Muscle of arm (tissue), 14 donors: ENCODE results near the gene KIAA0753. TPM values are rescaled to one million over a fixed set of nuclear protein-coding genes. Genes with fewer than 3 reads are reported as not detected.

Experiments
- DNase-seq: peaks from one replicate; pipeline ENCODE4 v3.0.0-alpha.2; 2013
- long read RNA-seq, 11 donors: transcript quantifications; one replicate each; lab custom pipeline, GENCODE V29; 2026
- polyA plus RNA-seq, 12 donors: library from polyadenylated mRNA; unstranded; fragments of 120-200 nt; gene quantifications; one replicate each; pipeline ENCODE4 v1.2.1, GENCODE V29; 2013; ENCODE audit not compliant: insufficient read length in 12 of 12

The KIAA0753 gene
- polyA plus RNA-seq = 10 to 100 TPM in 11 of 12 donors, not detected in 1; 10.9 to 41.8 (median 12.7) TPM
- long read RNA-seq, donor 1, partial matches to known transcripts = 156 of 464 reads
- long read RNA-seq, donor 1, other reads (novel, unspliced or antisense) = 307 of 464 reads
- long read RNA-seq, donor 2, full-length matches to known transcripts = 1 of 9 reads
- long read RNA-seq, donor 2, partial matches to known transcripts = 8 of 9 reads
- long read RNA-seq, donor 2, other reads (novel, unspliced or antisense) = 0 of 9 reads
- long read RNA-seq, donor 3 = 0 reads
- long read RNA-seq, donor 4 = 0 reads
- long read RNA-seq, donor 5 = 0 reads
- long read RNA-seq, donor 6 = 0 reads
- long read RNA-seq, donor 7 = 0 reads
- long read RNA-seq, donor 8 = 0 reads
- long read RNA-seq, donor 9 = 0 reads
- long read RNA-seq, donor 10 = 0 reads
- long read RNA-seq, donor 11, partial matches to known transcripts = 35 of 171 reads
- long read RNA-seq, donor 11, other reads (novel, unspliced or antisense) = 135 of 171 reads

DNA sequence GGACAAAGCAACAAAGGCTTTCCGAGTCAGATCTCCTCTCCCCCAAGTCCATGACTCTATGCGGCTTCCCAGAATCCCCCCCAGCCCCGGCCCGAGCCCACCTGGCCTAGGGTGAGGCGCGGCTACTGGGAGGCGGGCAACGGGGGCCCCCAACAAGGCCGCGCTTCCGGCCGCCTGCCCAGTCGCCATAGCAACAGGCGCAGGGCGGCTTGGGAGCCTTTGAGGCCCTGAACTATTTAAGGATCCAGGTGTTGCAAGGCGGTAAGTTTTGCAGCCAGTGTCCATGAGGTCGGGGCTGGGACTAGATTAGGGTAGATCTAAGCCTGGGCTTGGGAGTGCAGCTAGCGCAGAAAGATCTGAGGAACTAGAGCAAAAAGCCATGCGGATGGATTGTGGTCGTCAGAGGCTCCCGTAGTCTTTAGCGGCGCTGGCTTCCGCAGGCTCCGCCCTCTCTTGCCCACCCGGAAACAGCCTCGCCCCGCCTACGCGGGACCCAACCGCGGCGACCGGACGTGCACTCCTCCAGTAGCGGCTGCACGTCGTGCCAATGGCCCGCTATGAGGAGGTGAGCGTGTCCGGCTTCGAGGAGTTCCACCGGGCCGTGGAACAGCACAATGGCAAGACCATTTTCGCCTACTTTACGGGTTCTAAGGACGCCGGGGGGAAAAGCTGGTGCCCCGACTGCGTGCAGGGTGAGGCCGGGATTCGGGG, at the start of gene KIAA0753, which contains the start of gene TXNDC17:
TSS of gene KIAA0753 (minus strand) at position 176 of the 711 bp plus-strand sequence. CDS start 5,608 bp downstream, outside the sequence.
TSS of gene TXNDC17 (plus strand) at position 525 of the 711 bp plus-strand sequence. CDS start at position 548, 23 bp downstream.
- DNase-seq = peak; percentile 94

- no peak for DNase-seq
Measured at GRCh38 chr17:6688944-6689343, 48.4 kb upstream of the KIAA0753 start.

- no peak for DNase-seq
Measured at GRCh38 chr17:6686026-6686425, 45.5 kb upstream of the KIAA0753 start.

GRCh38 chr17:6684881-6685767, 44.6 kb upstream of the KIAA0753 start:
- DNase-seq = no peak

DNA sequence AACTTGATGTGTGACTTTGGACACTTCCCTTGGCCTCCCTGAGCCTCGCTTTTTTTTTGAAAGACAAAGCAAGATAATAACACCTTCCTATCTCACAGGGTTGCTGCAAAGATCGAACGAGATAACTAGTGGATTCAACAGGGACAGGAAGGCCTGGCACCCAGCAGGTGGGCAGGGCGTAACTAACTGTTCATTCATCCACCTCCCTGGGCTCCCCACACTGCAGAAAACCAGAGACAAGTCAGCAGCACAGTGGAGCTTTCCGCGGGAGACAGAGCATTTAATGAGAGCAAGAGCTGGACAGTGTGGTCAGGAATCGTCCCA, 43.9 kb upstream of the KIAA0753 start:
- DNase-seq = no peak

DNA sequence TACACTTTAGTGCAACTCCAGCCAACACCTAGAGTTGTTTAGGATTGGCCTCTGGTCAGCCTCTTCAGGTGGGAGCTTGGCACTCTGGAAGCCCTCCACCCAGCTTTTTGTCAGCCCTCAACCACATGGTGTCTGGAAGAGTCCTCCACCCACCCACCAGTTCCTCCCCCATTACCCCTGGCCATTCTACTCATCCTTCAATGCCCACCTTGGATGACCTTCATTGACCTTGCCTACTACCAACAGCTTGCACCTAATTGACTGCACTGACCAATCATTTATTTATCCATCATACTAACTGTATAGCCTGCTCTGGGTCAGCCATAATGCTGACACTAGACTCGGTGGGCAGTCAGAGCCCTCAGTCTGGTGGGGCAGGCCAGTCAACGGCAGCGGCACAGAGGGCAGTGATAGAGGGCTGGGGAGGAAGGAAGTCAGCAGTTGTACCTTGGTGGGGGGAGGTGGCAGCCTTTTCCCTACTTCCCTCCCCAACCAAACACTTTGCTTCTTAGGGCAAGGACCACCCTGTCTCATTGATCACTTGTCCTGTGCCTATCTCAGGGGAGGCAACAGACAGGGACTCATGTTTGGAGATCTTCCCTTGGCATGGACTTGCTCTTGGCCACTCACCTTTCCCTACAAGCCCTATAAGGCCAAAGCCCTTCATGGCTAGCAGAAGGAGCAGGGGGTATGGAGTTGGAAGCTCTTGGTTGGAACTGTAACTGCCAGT, 43.4 kb upstream of the KIAA0753 start:
- DNase-seq = no peak

DNA sequence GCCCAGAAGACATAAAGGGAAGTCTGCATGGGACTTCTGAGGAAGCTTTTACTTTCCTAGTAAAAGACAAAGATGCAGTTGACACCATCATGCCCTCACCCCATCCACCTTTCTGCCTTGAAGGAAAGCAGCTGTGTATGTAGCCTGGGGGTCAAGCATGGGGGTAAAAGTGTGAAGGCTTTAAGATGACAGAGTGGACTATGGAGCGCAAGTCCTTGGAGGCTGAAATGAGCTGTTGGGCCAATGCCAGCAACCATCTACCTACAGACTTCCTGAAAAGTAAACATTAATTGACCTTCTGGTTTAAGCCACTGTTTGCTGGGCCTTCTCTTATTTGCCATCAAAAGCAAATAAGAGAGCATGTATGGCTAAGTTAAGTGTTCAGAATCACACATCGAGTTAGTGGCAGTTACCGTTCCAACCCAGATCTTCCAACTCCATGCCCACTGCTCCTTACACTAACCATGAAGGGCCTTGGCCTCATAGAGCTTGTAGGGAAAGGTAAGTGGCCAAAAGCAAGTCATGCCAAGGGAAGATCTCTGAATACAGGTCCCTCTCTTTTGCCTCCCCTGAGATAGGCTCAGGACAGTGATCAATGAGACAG, 42.7 kb upstream of the KIAA0753 start:
- no peak for DNase-seq

- DNase-seq = no peak
Measured at GRCh38 chr17:6682339-6682738, 41.8 kb upstream of the KIAA0753 start.

- no peak for DNase-seq
Measured at GRCh38 chr17:6681671-6682070, 41.2 kb upstream of the KIAA0753 start.

DNA sequence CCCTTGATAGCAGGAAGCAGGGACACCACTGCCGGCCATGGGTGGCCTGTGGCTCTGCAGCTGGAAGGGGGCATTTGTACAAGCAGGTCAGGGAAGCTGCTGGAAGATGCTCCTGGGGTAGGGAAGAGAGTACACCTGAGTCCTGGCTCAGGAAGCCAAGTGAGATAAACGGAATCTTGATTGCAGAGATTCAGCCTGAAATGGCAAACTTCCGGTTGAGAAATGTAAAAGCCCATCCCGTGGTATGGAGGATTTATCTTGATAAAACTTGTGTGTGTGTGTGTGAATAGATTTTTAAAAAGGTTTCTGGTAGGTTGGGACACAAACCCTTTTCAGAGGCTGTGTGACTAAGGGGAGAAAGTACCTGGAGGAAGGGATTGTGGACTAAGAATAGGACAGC, 40.7 kb upstream of the KIAA0753 start:
- no peak for DNase-seq

GRCh38 chr17:6679241-6679640, 38.7 kb upstream of the KIAA0753 start:
- no peak for DNase-seq

- no peak for DNase-seq
Measured at GRCh38 chr17:6677946-6678345, 37.4 kb upstream of the KIAA0753 start.

- no peak for DNase-seq
Measured at GRCh38 chr17:6677158-6677831, 36.8 kb upstream of the KIAA0753 start.

DNA sequence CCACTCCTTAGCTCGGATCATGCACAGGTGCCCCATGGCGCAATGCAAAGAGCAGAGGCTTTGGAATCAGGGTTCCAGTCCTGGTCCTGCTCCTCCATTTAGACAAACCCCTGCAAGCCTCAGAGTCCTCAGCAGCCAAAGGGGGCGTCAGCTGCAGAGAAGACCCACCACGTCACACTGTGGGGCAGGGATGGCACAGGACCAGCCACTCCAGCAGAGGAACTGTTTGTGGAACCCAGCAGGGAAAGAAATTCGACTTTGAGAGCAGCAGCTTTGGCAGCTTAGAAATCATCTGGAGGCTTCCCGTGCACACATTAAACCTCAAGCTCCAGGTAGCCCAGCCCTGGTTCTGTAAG, 36.3 kb upstream of the KIAA0753 start:
- no peak for DNase-seq

DNA sequence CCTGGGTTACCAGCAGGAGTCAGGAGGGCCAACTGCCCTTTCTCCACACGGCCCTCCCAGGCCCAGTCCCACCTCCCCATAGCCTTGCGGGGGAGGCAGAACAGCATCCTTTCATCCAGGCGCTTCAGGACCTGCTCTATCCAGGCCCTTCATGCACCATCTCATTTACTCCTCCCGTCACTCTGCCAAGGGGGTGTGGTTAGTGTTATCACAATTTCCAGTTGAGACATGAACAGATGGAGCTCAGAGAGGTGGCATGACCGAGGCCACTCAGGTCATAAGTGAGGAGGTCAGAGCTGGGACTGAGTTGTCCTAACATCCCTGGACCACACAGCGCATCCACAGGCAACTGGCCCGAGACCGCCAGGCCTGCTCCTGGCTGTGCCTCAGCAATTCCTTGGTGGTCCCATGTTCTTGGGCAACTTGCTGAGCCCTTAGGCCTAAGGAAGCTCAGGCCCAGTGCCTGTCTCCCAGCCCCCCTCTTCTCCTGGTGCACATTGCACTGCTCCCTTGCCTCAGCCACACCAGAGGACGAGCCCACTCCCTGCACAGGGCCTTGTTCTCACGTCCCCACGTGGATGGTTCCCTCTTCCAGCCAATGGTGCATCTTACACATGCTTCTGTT, 34.8 kb upstream of the KIAA0753 start:
- DNase-seq = no peak

GRCh38 chr17:6674586-6674985, 34.1 kb upstream of the KIAA0753 start:
- no peak for DNase-seq

- DNase-seq = no peak
Measured at GRCh38 chr17:6671431-6671830, 30.9 kb upstream of the KIAA0753 start.

DNA sequence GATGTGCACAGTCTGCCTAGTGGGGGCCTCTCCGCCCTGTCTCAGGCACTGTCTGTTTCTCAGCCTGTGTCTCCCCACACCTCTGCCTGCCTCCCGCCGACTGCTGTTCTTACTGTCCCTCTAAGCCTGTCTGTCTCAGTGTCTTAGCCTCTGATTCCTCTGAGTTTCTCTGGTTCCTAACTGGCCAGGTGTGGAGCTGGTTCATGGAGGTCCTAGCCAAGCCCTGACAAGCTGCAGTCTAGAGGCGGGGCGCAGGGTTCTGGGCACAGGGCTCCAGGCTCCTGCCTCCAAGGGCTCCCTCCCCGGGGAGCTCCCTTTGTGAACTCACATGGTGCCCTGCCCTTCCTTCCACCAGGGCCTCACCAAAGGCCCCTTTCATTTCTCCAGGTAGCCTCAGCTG, 30.5 kb upstream of the KIAA0753 start:
- DNase-seq = no peak

DNA sequence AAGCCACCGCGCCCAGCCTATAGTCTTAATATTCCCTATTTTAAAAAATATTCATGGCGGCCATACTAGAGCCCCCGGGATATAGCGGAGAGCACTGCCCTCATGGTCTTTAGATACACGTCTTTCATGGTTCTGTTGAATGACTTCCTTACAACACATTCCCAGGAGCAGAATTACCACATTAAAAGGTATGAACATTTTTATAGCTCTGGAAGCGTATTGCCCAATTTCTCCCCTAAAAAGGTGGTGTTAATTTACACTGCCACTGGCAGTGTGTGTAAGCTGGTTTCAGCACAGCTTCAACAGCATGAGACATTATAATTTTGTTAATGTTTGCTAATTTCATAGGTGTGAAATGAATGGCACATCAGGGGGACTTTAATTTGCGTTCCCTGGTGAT, 30.1 kb upstream of the KIAA0753 start:
- no peak for DNase-seq
